Measurements from ENCODE around the gene CSRNP2. TPM values are rescaled to one million over a fixed set of nuclear protein-coding genes. Genes with fewer than 3 reads are reported as not detected.

CSRNP2 gene
- total and polyA plus RNA-seq, 2 of the 4 experiments (the other 2 are of a cell fraction), result 14.0 to 21.7 TPM

DNA sequence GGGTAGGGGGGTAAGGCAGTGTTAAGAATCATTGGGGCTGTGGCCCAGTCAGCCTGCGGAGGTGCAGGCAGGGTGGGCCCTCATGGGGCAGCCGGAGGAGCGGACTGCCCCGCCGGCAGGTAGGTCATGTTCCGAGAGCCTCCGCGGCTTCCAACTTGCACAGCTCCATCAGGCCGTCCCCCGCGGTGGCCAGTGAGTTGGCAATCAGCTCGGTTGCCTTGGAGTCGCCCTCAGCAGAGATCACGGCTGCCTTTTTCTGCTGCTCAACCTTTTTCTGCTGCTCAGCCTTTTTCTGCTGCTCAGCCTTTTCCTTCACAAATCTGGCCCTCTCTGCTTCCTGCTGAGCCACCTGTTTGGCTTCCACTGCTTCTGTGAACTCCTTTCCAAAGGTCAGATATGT lies 41.1 kb upstream of the CSRNP2 start:
- Histone ChIP-seq H2BK20ac (ENCODE audit: low read depth, low read length) (no peak overlapping the region), H4K5ac (ENCODE audit: low read depth, low read length) (no peak overlapping the region), H4K20me1 (ENCODE audit: insufficient read depth, low read length) (0 out of 2 replicates have a peak, but pooled peaks cover 3% of the 10 kb centered on the region), H3K4me1 (ENCODE audit: control insufficient read depth, insufficient read depth, low read length) (peaks cover 3% of the 10 kb centered on the region), H2AK9ac (replicated peaks; ENCODE audit: low read depth, low read length, poor library complexity) (no peak overlapping the region), H2BK15ac (ENCODE audit: low read depth, low read length) (no peak overlapping the region), H2BK5ac (ENCODE audit: low read depth, low read length, poor library complexity, severe bottlenecking) (no peak overlapping the region), H3K4me2 (ENCODE audit: low read depth, low read length) (no peak overlapping the region), H3K4me3 (ENCODE audit: insufficient read depth, low read depth, low read length) (no peak overlapping the region), H3K9ac (ENCODE audit: low read depth, low read length) (no peak overlapping the region), H2AK5ac (ENCODE audit: low read depth, low read length) (no peak overlapping the region), H3K9me1 (ENCODE audit: insufficient read depth, low read length) (peaks cover 5% of the 10 kb centered on the region; the same call in 1 of the 2 replicates), H3K27ac (ENCODE audit: insufficient read depth, low read length) (no peak overlapping the region), H3K27me3 (ENCODE audit: control insufficient read depth, insufficient read depth, low read length) (no peaks in the 10 kb centered on the region), H4K8ac (ENCODE audit: low read depth in 2 of 2, low read length in 2 of 2) (no peak overlapping the region), H2BK120ac (ENCODE audit: low read depth, low read length) (no peak overlapping the region), H3K79me1 (ENCODE audit: low read depth in 1 of 2, low read length in 2 of 2) (peaks cover 4 to 21% of the 10 kb centered on the region in 2 experiments; a peak in 1 of 4 replicates), H3K4ac (ENCODE audit: low read depth, low read length) (no peak overlapping the region), H3K56ac (ENCODE audit: extremely low read depth, insufficient read depth, low read length) (no peak overlapping the region), H3K36me3 (ENCODE audit: control insufficient read depth, insufficient read depth, low read length) (peaks cover 6% of the 10 kb centered on the region; the same call in 1 of the 2 replicates), H3K14ac (replicated peaks; ENCODE audit: low read depth, low read length) (no peak overlapping the region), H4K91ac (ENCODE audit: insufficient read depth, low read depth, low read length) (no peak overlapping the region), H3K9me3 (ENCODE audit: control insufficient read depth, insufficient read depth, low read length) (no peaks in the 10 kb centered on the region), H3K18ac (ENCODE audit: low read depth, low read length) (no peak overlapping the region), H3K23ac (ENCODE audit: low read depth, low read length) (no peak overlapping the region), H2AFZ (replicated peaks; ENCODE audit: low read length, poor library complexity) (no peak overlapping the region)
- no peak for DNase-seq
- no peak for ATAC-seq (ENCODE audit: low read depth)
- ChIA-PET CTCF (interaction anchor here (0.7 kb wide), 1 partner anchor 30 kb away, joined by 4 read pairs; no protein-coding TSS in a partner anchor), POLR2A (ENCODE audit: unreplicated experiment) (no interaction called here)
- WGBS, 2 experiments (ENCODE audit: extremely low coverage in 2 of 2, insufficient read length in 1 of 2), result 100% methylated on average over 7 of the region's 14 CpGs; no CpG with 5 or more reads in 1 of the 2 experiments
- TF ChIP-seq, protein P1, sequence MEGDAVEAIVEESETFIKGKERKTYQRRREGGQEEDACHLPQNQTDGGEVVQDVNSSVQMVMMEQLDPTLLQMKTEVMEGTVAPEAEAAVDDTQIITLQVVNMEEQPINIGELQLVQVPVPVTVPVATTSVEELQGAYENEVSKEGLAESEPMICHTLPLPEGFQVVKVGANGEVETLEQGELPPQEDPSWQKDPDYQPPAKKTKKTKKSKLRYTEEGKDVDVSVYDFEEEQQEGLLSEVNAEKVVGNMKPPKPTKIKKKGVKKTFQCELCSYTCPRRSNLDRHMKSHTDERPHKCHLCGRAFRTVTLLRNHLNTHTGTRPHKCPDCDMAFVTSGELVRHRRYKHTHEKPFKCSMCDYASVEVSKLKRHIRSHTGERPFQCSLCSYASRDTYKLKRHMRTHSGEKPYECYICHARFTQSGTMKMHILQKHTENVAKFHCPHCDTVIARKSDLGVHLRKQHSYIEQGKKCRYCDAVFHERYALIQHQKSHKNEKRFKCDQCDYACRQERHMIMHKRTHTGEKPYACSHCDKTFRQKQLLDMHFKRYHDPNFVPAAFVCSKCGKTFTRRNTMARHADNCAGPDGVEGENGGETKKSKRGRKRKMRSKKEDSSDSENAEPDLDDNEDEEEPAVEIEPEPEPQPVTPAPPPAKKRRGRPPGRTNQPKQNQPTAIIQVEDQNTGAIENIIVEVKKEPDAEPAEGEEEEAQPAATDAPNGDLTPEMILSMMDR (conservative IDR thresholded peaks at IDR 0.05; ENCODE audit: low read depth, low read length), result no peak
- TF ChIP-seq RAD21 (IDR thresholded peaks at IDR 0.05; ENCODE audit: low read length) (no peak), FOS (IDR thresholded peaks at IDR 0.05; ENCODE audit: low read depth, low read length) (no peak), RCOR1 (IDR thresholded peaks at IDR 0.05; ENCODE audit: insufficient replicate concordance, low read length) (no peak), CEBPB (IDR thresholded peaks at IDR 0.05; ENCODE audit: low read depth, low read length) (no peak), BHLHE40 (IDR thresholded peaks at IDR 0.05; ENCODE audit: low read depth, low read length) (no peak), NFE2L2 (IDR thresholded peaks at IDR 0.05; ENCODE audit: low read depth, low read length) (no peak), CHD1 (IDR thresholded peaks at IDR 0.05; ENCODE audit: low read depth, low read length) (no peak), POLR2A (IDR thresholded peaks at IDR 0.05; ENCODE audit: low read depth, low read length) (no peak), SMC3 (IDR thresholded peaks at IDR 0.05; ENCODE audit: low read depth, low read length) (no peak), MAZ (IDR thresholded peaks at IDR 0.05; ENCODE audit: borderline replicate concordance, low read depth, low read length) (no peak), MXI1 (IDR thresholded peaks at IDR 0.05; ENCODE audit: borderline replicate concordance, low read depth, low read length) (no peak), MAFK (IDR thresholded peaks at IDR 0.05; ENCODE audit: low read depth, low read length) (no peak), RFX5 (IDR thresholded peaks at IDR 0.05; ENCODE audit: low read depth, low read length) (no peak)
- TF ChIP-seq, protein P2, sequence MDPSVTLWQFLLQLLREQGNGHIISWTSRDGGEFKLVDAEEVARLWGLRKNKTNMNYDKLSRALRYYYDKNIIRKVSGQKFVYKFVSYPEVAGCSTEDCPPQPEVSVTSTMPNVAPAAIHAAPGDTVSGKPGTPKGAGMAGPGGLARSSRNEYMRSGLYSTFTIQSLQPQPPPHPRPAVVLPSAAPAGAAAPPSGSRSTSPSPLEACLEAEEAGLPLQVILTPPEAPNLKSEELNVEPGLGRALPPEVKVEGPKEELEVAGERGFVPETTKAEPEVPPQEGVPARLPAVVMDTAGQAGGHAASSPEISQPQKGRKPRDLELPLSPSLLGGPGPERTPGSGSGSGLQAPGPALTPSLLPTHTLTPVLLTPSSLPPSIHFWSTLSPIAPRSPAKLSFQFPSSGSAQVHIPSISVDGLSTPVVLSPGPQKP (IDR thresholded peaks at IDR 0.05; ENCODE audit: borderline replicate concordance, low read depth, low read length), result no peak
- TF ChIP-seq, protein P3, sequence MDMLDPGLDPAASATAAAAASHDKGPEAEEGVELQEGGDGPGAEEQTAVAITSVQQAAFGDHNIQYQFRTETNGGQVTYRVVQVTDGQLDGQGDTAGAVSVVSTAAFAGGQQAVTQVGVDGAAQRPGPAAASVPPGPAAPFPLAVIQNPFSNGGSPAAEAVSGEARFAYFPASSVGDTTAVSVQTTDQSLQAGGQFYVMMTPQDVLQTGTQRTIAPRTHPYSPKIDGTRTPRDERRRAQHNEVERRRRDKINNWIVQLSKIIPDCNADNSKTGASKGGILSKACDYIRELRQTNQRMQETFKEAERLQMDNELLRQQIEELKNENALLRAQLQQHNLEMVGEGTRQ (IDR thresholded peaks at IDR 0.05; ENCODE audit: low read depth, low read length), result no peak
- in situ Hi-C loops (cut with MboI; ENCODE audit: low sequenced_read_pairs) (no loop called here), dilution Hi-C loops (cut with HindIII; ENCODE audit: low sequenced_read_pairs, unreplicated experiment) (no loop called here), intact Hi-C loops (cut with micrococcal nuclease) (no loop called here)
- no TSS peak for BruUV-seq (replicated peaks)
